Measurements from ENCODE around the gene KLF16. TPM values are rescaled to one million over a fixed set of nuclear protein-coding genes. Genes with fewer than 3 reads are reported as not detected.
A peak's percentile ranks its signal among the peaks of the same experiment; 100 is the strongest.

Gene KLF16
- total RNA-seq, 1 experiment from 2014 or later, result 64.0 TPM

- no peak for ATAC-seq
- CTCF ChIA-PET, result interaction anchor here (1.1 kb wide), 1 partner anchor 11 kb away, joined by 4 read pairs; the partner anchor contains the start of gene REXO1
- Mint-ChIP-seq H3K4me1 (peaks cover 33% of the 10 kb centered on the region), H3K9me3 (no peaks in the 10 kb centered on the region), H3K4me3 (peak overlapping the region; percentile 84), H3K27ac (no peak overlapping the region), H3K36me3 (no peaks in the 10 kb centered on the region), H3K27me3 (ENCODE audit: low read depth) (peaks cover 11% of the 10 kb centered on the region)
- DNase-seq (ENCODE audit: low spot score), result peak; percentile 48
- POLR2A ChIA-PET, result no interaction called here
- no peak for TF ChIP-seq ELF4 (CRISPR knock-in tag; IDR thresholded peaks at IDR 0.05; ENCODE audit: low read depth)
These were observed 3.2 kb downstream of the KLF16 start for GRCh38 chr19:1860042-1860775.

GRCh38 chr19:1859331-1859781, 4.0 kb downstream of the KLF16 start:
- H3K27me3 Mint-ChIP-seq (ENCODE audit: low read depth), result peaks cover 11% of the 10 kb centered on the region
- ChIA-PET POLR2A (no interaction called here), CTCF (interaction anchor here (5.4 to 8.2 kb wide), 2 partner anchors 21 to 33 kb away, joined by 57 to 70 read pairs; no protein-coding TSS in a partner anchor)
- peaks cover 42% of the 10 kb centered on the region for H3K4me1 Mint-ChIP-seq
- no peaks in the 10 kb centered on the region for H3K9me3 Mint-ChIP-seq
- peak overlapping the region; percentile 51 for H3K4me3 Mint-ChIP-seq
- no peak for ATAC-seq
- H3K27ac Mint-ChIP-seq, result no peak overlapping the region
- DNase-seq (ENCODE audit: low spot score), result no peak
- no peaks in the 10 kb centered on the region for H3K36me3 Mint-ChIP-seq
- TF ChIP-seq AR (CRISPR knock-in tag; IDR thresholded peaks at IDR 0.05) (no peak), ATF6 (CRISPR knock-in tag; IDR thresholded peaks at IDR 0.05) (no peak), CREM (CRISPR knock-in tag; IDR thresholded peaks at IDR 0.05) (no peak), ATF1 (CRISPR knock-in tag; IDR thresholded peaks at IDR 0.05) (no peak), NFYB (CRISPR knock-in tag; conservative IDR thresholded peaks at IDR 0.05; ENCODE audit: low read depth) (no peak), SP1 (CRISPR knock-in tag; conservative IDR thresholded peaks at IDR 0.05) (no peak), ZNF121 (CRISPR knock-in tag; IDR thresholded peaks at IDR 0.05) (no peak), STAT6 (CRISPR knock-in tag; conservative IDR thresholded peaks at IDR 0.05; ENCODE audit: low read depth) (no peak), CBFB (CRISPR knock-in tag; IDR thresholded peaks at IDR 0.05; ENCODE audit: low read depth) (no peak), ERG (CRISPR knock-in tag; IDR thresholded peaks at IDR 0.05) (no peak), ETV6 (CRISPR knock-in tag; IDR thresholded peaks at IDR 0.05) (no peak), SOX15 (CRISPR knock-in tag; IDR thresholded peaks at IDR 0.05) (no peak), TEAD1 (CRISPR knock-in tag; IDR thresholded peaks at IDR 0.05) (no peak), NFE2L1 (CRISPR knock-in tag; IDR thresholded peaks at IDR 0.05) (no peak), GABPB1 (CRISPR knock-in tag; IDR thresholded peaks at IDR 0.05) (no peak), TEAD4 (CRISPR knock-in tag; IDR thresholded peaks at IDR 0.05) (no peak), CTCF (IDR thresholded peaks at IDR 0.05) (no peak), NR2C2 (CRISPR knock-in tag; IDR thresholded peaks at IDR 0.05) (no peak), PRDM15 (CRISPR knock-in tag; IDR thresholded peaks at IDR 0.05) (no peak)

All from WTC11 (cell line).